Astrocyte of the cerebellum (primary cell): Measurements from ENCODE around the gene PDZD7.

ENCODE experiments used
- DNase-seq: peaks from one replicate; pipeline ENCODE4 v3.0.0-alpha.2; 2011; ENCODE audit warnings: low read depth
- H3K4me3 ChIP-seq: 2 replicates; pipeline ENCODE4 v1.5.1; 2011; ENCODE audit warnings: mild to moderate bottlenecking, low read depth, low read length, moderate library complexity
- in situ Hi-C: cut with HindIII; loops from 2 replicates; pipeline ENCODE4 v1.10.0; 2017; ENCODE audit warnings: low sequenced_read_pairs
- TF ChIP-seq, protein P1 (sequence below): IDR thresholded peaks from 2 replicates; pipeline ENCODE4 v1.5.1; 2012; ENCODE audit warnings: low read length, low read depth, moderate library complexity, mild to moderate bottlenecking; ENCODE audit errors: missing control alignments

PDZD7 gene

DNA sequence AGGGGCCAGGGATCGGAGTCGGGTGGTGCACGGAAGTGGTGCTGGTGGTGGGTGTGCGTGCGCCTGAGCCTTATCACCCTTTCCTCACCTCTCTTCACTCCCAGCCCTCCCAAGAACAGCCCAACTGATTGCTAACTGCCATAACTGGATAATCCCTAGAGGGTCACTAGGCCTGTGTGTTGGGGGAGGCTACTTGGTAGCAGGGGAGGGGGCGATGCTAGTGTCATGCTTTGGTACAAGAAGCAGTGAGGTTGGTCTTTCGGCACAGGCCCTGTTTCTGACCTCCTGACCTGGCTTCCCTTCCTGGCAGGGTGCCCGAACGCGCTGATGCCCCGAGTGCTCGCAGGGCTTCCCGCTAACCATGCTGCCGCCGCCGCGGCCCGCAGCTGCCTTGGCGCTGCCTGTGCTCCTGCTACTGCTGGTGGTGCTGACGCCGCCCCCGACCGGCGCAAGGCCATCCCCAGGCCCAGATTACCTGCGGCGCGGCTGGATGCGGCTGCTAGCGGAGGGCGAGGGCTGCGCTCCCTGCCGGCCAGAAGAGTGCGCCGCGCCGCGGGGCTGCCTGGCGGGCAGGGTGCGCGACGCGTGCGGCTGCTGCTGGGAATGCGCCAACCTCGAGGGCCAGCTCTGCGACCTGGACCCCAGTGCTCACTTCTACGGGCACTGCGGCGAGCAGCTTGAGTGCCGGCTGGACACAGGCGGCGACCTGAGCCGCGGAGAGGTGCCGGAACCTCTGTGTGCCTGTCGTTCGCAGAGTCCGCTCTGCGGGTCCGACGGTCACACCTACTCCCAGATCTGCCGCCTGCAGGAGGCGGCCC lies 31.5 kb upstream of the PDZD7 start:
- in situ Hi-C loops, result no loop called here
- H3K4me3 ChIP-seq, result peak overlapping the region; percentile 93
- TF ChIP-seq, protein P1, sequence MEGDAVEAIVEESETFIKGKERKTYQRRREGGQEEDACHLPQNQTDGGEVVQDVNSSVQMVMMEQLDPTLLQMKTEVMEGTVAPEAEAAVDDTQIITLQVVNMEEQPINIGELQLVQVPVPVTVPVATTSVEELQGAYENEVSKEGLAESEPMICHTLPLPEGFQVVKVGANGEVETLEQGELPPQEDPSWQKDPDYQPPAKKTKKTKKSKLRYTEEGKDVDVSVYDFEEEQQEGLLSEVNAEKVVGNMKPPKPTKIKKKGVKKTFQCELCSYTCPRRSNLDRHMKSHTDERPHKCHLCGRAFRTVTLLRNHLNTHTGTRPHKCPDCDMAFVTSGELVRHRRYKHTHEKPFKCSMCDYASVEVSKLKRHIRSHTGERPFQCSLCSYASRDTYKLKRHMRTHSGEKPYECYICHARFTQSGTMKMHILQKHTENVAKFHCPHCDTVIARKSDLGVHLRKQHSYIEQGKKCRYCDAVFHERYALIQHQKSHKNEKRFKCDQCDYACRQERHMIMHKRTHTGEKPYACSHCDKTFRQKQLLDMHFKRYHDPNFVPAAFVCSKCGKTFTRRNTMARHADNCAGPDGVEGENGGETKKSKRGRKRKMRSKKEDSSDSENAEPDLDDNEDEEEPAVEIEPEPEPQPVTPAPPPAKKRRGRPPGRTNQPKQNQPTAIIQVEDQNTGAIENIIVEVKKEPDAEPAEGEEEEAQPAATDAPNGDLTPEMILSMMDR, result peak; percentile 55
- no peak for DNase-seq

DNA sequence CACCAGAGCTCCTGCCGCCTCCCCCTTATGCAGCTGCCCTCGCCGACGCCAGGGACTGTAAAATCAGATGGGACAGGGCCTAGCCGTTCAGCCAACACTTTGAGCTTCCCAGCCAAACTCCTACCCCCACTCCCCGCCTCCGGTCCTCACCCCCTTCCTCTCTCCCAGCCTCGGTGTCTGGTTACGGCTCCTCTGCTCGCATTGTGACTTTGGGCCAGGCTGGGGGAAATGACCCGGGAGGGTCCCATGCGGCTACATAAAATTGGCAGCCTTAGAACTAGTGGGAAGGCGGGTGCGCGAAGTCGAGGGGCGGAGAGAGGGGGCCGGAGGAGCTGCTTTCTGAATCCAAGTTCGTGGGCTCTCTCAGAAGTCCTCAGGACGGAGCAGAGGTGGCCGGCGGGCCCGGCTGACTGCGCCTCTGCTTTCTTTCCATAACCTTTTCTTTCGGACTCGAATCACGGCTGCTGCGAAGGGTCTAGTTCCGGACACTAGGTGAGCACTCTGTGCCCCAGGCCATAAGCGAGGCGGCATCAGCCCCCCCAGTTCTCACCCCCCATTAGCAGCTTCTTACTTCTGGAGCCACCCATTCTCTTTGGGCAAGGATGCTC lies 30.8 kb upstream of the PDZD7 start, which contains the start of gene KAZALD1:
TSS of gene KAZALD1 (plus strand) at position 366 of the 608 bp plus-strand sequence. CDS start 604 bp downstream, outside the sequence.
- H3K4me3 ChIP-seq, result peak within 1 kb of the TSS; percentile 93
- in situ Hi-C loops, result no loop called here
- TF ChIP-seq, protein P1, result no peak
- no peak for DNase-seq

DNA sequence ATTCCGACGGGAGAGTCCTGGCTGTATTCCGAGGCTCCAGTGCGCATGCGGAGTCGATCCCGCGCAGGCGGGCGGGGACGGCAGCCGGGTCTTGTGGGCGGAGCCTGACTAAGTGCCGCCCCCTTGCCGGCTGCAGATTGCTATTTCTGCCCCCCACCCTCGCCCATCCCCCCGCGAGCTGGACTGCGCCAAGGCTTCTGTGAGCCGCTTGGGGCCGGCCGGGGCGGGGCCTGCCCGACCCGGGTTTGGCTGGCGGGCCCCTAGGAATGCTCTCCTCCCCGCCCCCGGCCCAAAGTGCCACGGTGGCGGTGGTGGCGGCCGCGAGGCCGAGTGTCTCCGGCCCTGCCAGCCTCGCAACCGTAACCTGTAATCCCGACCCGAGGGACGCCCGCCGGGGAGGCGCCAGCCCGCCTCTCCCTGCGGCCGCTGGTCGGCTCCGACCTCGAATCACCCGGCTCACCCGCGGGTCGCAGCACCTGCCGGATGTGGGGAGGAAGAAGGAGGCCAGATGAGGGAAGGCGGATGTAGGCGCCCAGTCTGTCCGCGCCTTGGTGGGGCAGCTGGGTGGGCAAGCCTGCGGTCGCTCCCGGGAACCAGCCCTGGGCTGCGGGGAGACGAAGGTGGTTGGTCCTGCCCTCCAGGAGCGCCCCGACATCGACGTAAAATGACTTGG lies 30.2 kb upstream of the PDZD7 start:
- DNase-seq, result peak; percentile 56
- TF ChIP-seq, protein P1, result no peak
- H3K4me3 ChIP-seq, result peak overlapping the region; percentile 93
- in situ Hi-C loops, result no loop called here

DNA sequence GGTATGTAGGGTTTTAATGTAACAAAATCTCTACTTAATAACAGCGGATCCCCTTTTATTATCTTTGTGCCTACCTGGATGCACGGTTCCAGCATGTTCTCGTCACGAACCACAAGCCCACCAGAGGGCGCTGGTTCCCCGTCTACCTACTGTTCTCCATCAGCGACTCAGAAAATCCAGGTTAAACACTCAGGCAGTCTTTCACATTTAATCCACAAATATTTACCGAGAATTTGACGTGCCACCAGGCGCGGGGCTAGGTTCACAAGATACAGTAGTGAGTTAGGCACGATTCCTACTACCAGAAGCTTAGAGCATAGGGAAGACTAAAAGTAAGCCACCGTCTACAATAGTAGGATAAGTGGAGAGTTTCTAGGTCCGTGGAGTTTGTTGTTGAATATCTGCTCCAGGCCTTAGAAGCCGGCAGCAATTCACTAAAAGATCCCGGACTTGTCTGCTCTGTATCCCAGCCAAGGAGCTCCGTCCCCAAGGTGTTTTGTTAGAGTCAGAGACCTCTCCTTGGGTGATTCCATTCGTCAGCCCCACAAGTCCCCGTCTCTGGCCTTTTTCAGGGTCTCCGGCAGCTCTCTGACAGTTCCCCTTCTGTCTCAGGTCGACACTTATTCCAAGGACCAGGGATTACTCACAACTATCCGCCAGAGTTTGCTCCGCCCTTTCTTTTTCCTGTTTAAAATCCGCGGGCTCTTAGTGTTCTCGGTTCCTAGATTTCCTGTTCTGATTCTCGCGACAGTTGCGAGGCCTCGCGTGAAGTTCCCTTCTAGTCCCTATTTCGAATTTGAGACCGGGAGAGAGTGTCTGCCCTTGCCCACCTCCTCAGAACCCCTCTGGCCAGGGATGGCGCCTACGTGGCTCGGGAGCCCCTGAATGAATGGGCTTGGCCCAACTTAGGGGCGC lies 29.4 kb upstream of the PDZD7 start:
- TF ChIP-seq, protein P1, result peak; percentile 93
- in situ Hi-C loops, result no loop called here
- H3K4me3 ChIP-seq, result peak overlapping the region; percentile 93
- peak; percentile 87 for DNase-seq

DNA sequence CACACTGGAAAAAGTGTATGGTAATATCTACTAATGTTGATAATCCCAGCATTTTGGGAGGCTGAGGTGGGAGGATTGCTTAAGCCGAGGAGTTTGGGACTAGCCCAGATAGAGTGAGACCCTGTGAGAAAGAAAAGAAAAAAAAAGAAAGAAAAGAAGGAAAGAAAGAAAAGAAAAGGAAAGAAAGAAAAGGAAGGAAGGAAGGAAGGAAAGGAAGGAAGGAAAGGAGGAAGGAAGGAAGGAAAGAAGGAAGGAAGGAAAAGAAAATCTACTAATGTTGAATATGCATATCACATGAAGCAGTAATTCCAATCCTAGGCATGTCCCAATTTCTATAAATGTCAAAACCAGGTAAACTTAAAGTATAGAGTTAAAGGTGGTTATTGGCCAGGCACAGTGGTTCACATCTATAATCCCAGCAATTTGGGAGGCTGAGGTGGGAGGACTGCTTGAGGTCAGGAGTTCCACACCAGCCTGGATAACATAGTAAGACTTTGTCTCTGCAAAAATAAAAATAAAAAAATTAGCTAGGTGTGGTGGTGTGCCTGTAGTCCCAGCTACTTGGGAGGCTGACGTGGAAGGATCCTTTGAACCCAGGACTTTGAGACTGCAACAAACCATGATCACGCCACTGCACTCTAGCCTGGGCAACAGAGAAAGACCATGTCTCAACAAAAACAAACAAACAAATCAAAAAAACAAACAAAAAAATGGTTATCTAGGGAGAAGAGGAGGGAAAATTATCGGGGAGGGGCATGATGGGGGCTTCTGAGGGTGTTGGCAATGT lies 25.6 kb upstream of the PDZD7 start:
- no peak overlapping the region for H3K4me3 ChIP-seq
- no peak for DNase-seq
- in situ Hi-C loops, result no loop called here
- TF ChIP-seq, protein P1, result no peak
